ENCODE data around the gene TJP3. TPM values are rescaled to one million over a fixed set of nuclear protein-coding genes. Genes with fewer than 3 reads are reported as not detected.

TJP3 gene
- total RNA-seq, 3 donors from 2014 or later (not counting 1 experiment from before 2014, with no cell fraction given) = 1.1 to 2.9 (median 1.3) TPM

GRCh38 chr19:3682741-3683404 lies 25.3 kb upstream of the TJP3 start:
- no peak for DNase-seq
- WGBS (ENCODE audit: insufficient coverage) = 93% methylated on average over 17 of the region's 17 CpGs

GRCh38 chr19:3683405-3684053 lies 24.7 kb upstream of the TJP3 start:
- no peak overlapping the region for H3K27ac Mint-ChIP-seq
- no peaks in the 10 kb centered on the region for H3K27me3 ChIP-seq (ENCODE audit: control insufficient read depth, insufficient read depth, low read length)
- WGBS (ENCODE audit: insufficient coverage) = 73% methylated on average over 24 of the region's 26 CpGs
- peaks cover 27 to 28% of the 10 kb centered on the region in 2 donors for H3K4me1 Mint-ChIP-seq
- intact Hi-C loops (cut with micrococcal nuclease) = no loop called here
- peaks cover 8% of the 10 kb centered on the region for H3K36me3 ChIP-seq (ENCODE audit: control insufficient read depth, insufficient read depth, low read length)
- H3K27ac ChIP-seq (ENCODE audit: low read length) = no peak overlapping the region
- no peaks in the 10 kb centered on the region for H3K36me3 Mint-ChIP-seq
- no peak overlapping the region for H3K4me3 Mint-ChIP-seq
- H3K9me3 ChIP-seq (ENCODE audit: control insufficient read depth, insufficient read depth, low read length) = no peaks in the 10 kb centered on the region
- TF ChIP-seq, protein P1, sequence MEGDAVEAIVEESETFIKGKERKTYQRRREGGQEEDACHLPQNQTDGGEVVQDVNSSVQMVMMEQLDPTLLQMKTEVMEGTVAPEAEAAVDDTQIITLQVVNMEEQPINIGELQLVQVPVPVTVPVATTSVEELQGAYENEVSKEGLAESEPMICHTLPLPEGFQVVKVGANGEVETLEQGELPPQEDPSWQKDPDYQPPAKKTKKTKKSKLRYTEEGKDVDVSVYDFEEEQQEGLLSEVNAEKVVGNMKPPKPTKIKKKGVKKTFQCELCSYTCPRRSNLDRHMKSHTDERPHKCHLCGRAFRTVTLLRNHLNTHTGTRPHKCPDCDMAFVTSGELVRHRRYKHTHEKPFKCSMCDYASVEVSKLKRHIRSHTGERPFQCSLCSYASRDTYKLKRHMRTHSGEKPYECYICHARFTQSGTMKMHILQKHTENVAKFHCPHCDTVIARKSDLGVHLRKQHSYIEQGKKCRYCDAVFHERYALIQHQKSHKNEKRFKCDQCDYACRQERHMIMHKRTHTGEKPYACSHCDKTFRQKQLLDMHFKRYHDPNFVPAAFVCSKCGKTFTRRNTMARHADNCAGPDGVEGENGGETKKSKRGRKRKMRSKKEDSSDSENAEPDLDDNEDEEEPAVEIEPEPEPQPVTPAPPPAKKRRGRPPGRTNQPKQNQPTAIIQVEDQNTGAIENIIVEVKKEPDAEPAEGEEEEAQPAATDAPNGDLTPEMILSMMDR (IDR thresholded peaks at IDR 0.05) = no peak
- no peak overlapping the region for H3K4me3 ChIP-seq (ENCODE audit: low read length)
- ATAC-seq = no peak
- peaks cover 18% of the 10 kb centered on the region for H3K4me1 ChIP-seq (ENCODE audit: control insufficient read depth, insufficient read depth, low read length)
- H3K27me3 Mint-ChIP-seq (ENCODE audit: low read depth in 2 of 2) = no peaks in the 10 kb centered on the region
- no peak for DNase-seq
- no peaks in the 10 kb centered on the region for H3K9me3 Mint-ChIP-seq

More at GRCh38 chr19:3682741-3683404, 25.3 kb upstream of the TJP3 start:
- no peak for ATAC-seq
- H3K4me1 ChIP-seq (ENCODE audit: control insufficient read depth, insufficient read depth, low read length) = peaks cover 12% of the 10 kb centered on the region
- H3K27ac ChIP-seq (ENCODE audit: low read length) = no peak overlapping the region
- Mint-ChIP-seq H3K9me3 (no peaks in the 10 kb centered on the region), H3K4me3 (no peak overlapping the region), H3K36me3 (no peaks in the 10 kb centered on the region), H3K4me1 (peaks cover 24 to 25% of the 10 kb centered on the region in 2 donors), H3K27ac (no peak overlapping the region), H3K27me3 (ENCODE audit: low read depth in 2 of 2) (no peaks in the 10 kb centered on the region)
- H3K36me3 ChIP-seq (ENCODE audit: control insufficient read depth, insufficient read depth, low read length) = peaks cover 8% of the 10 kb centered on the region
- TF ChIP-seq, protein P1 (IDR thresholded peaks at IDR 0.05) = no peak
- no peaks in the 10 kb centered on the region for H3K27me3 ChIP-seq (ENCODE audit: control insufficient read depth, insufficient read depth, low read length)
- no peak overlapping the region for H3K4me3 ChIP-seq (ENCODE audit: low read length)
- no peaks in the 10 kb centered on the region for H3K9me3 ChIP-seq (ENCODE audit: control insufficient read depth, insufficient read depth, low read length)
- intact Hi-C loops (cut with micrococcal nuclease) = no loop called here

- no peaks in the 10 kb centered on the region for H3K27me3 Mint-ChIP-seq (ENCODE audit: low read depth in 2 of 2)
- no peak overlapping the region for H3K27ac ChIP-seq (ENCODE audit: low read length)
- H3K27ac Mint-ChIP-seq = no peak overlapping the region
- no peaks in the 10 kb centered on the region for H3K9me3 Mint-ChIP-seq
- WGBS (ENCODE audit: insufficient coverage) = 87% methylated on average over 23 of the region's 23 CpGs
- intact Hi-C loops (cut with micrococcal nuclease) = no loop called here
- no peaks in the 10 kb centered on the region for H3K9me3 ChIP-seq (ENCODE audit: control insufficient read depth, insufficient read depth, low read length)
- H3K4me3 ChIP-seq (ENCODE audit: low read length) = no peak overlapping the region
- no peaks in the 10 kb centered on the region for H3K36me3 Mint-ChIP-seq
- peaks cover 27 to 31% of the 10 kb centered on the region in 2 donors for H3K4me1 Mint-ChIP-seq
- no peak for ATAC-seq
- TF ChIP-seq, protein P1 (IDR thresholded peaks at IDR 0.05) = no peak
- H3K4me1 ChIP-seq (ENCODE audit: control insufficient read depth, insufficient read depth, low read length) = peaks cover 20% of the 10 kb centered on the region
- H3K4me3 Mint-ChIP-seq = no peak overlapping the region
- no peak for DNase-seq
- peaks cover 8% of the 10 kb centered on the region for H3K36me3 ChIP-seq (ENCODE audit: control insufficient read depth, insufficient read depth, low read length)
- H3K27me3 ChIP-seq (ENCODE audit: control insufficient read depth, insufficient read depth, low read length) = no peaks in the 10 kb centered on the region
These were observed 23.9 kb upstream of the TJP3 start for GRCh38 chr19:3684054-3684816.
